DOHH2 (cell line): Measurements from ENCODE around the gene MLXIP.

ENCODE experiments used
- H3F3A ChIP-seq: fragments of 200-600 bp; sonication (generic), shearing (Covaris generic); 2 replicates; pipeline ENCODE4 v1.6.0; 2016; ENCODE audit warnings: antibody characterized with exemption, mild to moderate bottlenecking; ENCODE audit not compliant: control insufficient read depth, insufficient read depth
- H3K27ac ChIP-seq: fragments of 200-600 bp; sonication (generic); 2 replicates; pipeline ENCODE4 v1.5.1; 2014; ENCODE audit warnings: low read depth, mild to moderate bottlenecking, low read length, moderate library complexity
- H3K27me3 ChIP-seq: fragments of 200-600 bp; sonication (generic); 2 replicates; pipeline ENCODE4 v1.6.1; 2014; ENCODE audit warnings: mild to moderate bottlenecking, low read length, mixed read lengths; ENCODE audit not compliant: control insufficient read depth
- H3K36me3 ChIP-seq: fragments of 200-600 bp; sonication (generic); 2 replicates; pipeline ENCODE4 v1.6.1; 2014; ENCODE audit warnings: mild to moderate bottlenecking, low read length, moderate library complexity, mixed read lengths; ENCODE audit not compliant: control insufficient read depth
- H3K4me1 ChIP-seq: fragments of 200-600 bp; sonication (generic); 2 replicates; pipeline ENCODE4 v1.6.1; 2014; ENCODE audit warnings: mild to moderate bottlenecking, low read length, mixed read lengths; ENCODE audit not compliant: control insufficient read depth
- H3K4me2 ChIP-seq: fragments of 200-600 bp; sonication (generic); 2 replicates; pipeline ENCODE4 v1.6.0; 2014; ENCODE audit warnings: mild to moderate bottlenecking, low read length, moderate library complexity
- H3K4me3 ChIP-seq: fragments of 200-600 bp; sonication (generic); 2 replicates; pipeline ENCODE4 v1.5.1; 2014; ENCODE audit warnings: mild to moderate bottlenecking, low read length, mixed read lengths
- H3K79me2 ChIP-seq: fragments of 200-600 bp; sonication (generic); 2 replicates; pipeline ENCODE4 v1.6.1; 2014; ENCODE audit warnings: mild to moderate bottlenecking, low read length, mixed read lengths; ENCODE audit not compliant: control insufficient read depth
- H3K9me2 ChIP-seq: fragments of 200-600 bp; sonication (generic); replicated peaks from 2 replicates; pipeline ENCODE4 v1.6.1; 2014; ENCODE audit warnings: mild to moderate bottlenecking, low read length, mixed read lengths; ENCODE audit not compliant: control insufficient read depth
- H3K9me3 ChIP-seq: fragments of 200-600 bp; sonication (generic); 2 replicates; pipeline ENCODE4 v1.6.1; 2014; ENCODE audit warnings: antibody characterized with exemption, low read length, mixed read lengths; ENCODE audit not compliant: control insufficient read depth, insufficient read depth
- H4K20me1 ChIP-seq: fragments of 200-600 bp; sonication (generic); 2 replicates; pipeline ENCODE4 v1.6.0; 2014; ENCODE audit warnings: low read depth, mild to moderate bottlenecking, antibody characterized with exemption, low read length, moderate library complexity; ENCODE audit not compliant: control insufficient read depth, insufficient read depth
- EZH2phosphoT487 ChIP-seq: fragments of 200-600 bp; sonication (generic); IDR thresholded peaks from 2 replicates; pipeline ENCODE4 v1.6.1; 2017; ENCODE audit warnings: borderline replicate concordance, mild to moderate bottlenecking, antibody characterized with exemption, low read length, moderate library complexity, mixed read lengths
- TF ChIP-seq, protein P1 (sequence below): fragments of 200-600 bp; sonication (generic); IDR thresholded peaks from one replicate; pipeline ENCODE4 v1.5.1; 2014; ENCODE audit warnings: antibody characterized with exemption, mild to moderate bottlenecking, low read depth, low read length; ENCODE audit not compliant: poor library complexity, severe bottlenecking

MLXIP gene, protein sequence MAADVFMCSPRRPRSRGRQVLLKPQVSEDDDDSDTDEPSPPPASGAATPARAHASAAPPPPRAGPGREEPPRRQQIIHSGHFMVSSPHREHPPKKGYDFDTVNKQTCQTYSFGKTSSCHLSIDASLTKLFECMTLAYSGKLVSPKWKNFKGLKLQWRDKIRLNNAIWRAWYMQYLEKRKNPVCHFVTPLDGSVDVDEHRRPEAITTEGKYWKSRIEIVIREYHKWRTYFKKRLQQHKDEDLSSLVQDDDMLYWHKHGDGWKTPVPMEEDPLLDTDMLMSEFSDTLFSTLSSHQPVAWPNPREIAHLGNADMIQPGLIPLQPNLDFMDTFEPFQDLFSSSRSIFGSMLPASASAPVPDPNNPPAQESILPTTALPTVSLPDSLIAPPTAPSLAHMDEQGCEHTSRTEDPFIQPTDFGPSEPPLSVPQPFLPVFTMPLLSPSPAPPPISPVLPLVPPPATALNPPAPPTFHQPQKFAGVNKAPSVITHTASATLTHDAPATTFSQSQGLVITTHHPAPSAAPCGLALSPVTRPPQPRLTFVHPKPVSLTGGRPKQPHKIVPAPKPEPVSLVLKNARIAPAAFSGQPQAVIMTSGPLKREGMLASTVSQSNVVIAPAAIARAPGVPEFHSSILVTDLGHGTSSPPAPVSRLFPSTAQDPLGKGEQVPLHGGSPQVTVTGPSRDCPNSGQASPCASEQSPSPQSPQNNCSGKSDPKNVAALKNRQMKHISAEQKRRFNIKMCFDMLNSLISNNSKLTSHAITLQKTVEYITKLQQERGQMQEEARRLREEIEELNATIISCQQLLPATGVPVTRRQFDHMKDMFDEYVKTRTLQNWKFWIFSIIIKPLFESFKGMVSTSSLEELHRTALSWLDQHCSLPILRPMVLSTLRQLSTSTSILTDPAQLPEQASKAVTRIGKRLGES

DNA sequence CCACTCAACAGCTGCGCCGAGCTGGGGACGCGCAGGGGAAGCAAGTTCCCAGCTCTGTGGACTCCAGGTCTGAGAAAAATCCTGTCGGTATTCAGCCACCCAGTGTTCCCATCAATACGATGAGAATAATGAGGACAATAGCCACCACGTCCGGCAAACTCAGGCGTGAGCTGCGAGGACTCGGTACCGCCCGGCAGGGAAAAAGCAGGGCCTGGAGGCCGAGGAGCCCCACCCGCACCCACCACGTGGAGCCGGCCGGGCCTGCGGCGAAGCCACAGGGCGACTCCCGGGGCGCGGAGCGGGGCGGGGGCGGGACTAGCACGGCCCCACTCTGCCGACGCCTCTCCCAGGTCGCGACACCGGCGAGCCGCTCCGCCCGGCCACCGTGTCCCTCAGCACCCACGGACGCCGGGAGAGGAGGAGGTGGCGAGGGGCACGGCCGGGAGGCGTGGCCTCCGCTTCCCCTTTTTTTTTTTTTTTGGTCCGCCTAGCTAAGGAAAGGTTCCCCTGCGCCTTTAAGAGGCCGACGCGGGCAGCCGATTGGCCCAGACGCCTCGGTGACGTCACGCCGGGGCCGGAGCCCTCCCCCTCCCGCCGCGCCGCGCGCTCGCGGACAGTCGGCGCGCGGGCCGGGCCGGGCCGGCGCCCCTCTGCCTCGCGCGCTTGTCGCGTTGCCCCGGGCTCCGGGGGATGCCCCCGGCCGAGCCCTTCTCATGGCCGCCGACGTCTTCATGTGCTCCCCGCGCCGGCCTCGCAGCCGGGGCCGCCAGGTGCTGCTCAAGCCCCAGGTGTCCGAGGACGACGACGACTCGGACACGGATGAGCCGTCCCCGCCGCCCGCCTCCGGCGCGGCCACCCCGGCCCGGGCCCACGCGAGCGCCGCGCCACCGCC is at the start of gene MLXIP:
Gene MLXIP, plus strand, starts transcription at position 616 of the 892 bp plus-strand sequence. Its CDS starts 98 bp downstream, at position 714.
- Histone ChIP-seq H3K27me3 (no peaks in the 10 kb centered on the region), H3K9me2 (no peaks in the 10 kb centered on the region), H3F3A (peaks cover 10% of the 10 kb centered on the region), H3K4me2 (peak within 1 kb of the TSS; percentile 99), H3K4me3 (peak within 1 kb of the TSS; percentile 93), H4K20me1 (peaks cover 30% of the 10 kb centered on the region), H3K36me3 (peaks cover 19% of the 10 kb centered on the region), H3K27ac (peak within 1 kb of the TSS; percentile 6; the same call in 1 of the 2 replicates), H3K9me3 (no peaks in the 10 kb centered on the region), H3K79me2 (peaks cover 46% of the 10 kb centered on the region), H3K4me1 (peaks cover 55% of the 10 kb centered on the region)
- TF ChIP-seq, protein P1, sequence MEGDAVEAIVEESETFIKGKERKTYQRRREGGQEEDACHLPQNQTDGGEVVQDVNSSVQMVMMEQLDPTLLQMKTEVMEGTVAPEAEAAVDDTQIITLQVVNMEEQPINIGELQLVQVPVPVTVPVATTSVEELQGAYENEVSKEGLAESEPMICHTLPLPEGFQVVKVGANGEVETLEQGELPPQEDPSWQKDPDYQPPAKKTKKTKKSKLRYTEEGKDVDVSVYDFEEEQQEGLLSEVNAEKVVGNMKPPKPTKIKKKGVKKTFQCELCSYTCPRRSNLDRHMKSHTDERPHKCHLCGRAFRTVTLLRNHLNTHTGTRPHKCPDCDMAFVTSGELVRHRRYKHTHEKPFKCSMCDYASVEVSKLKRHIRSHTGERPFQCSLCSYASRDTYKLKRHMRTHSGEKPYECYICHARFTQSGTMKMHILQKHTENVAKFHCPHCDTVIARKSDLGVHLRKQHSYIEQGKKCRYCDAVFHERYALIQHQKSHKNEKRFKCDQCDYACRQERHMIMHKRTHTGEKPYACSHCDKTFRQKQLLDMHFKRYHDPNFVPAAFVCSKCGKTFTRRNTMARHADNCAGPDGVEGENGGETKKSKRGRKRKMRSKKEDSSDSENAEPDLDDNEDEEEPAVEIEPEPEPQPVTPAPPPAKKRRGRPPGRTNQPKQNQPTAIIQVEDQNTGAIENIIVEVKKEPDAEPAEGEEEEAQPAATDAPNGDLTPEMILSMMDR: no peak
- no peak for TF ChIP-seq EZH2phosphoT487

DNA sequence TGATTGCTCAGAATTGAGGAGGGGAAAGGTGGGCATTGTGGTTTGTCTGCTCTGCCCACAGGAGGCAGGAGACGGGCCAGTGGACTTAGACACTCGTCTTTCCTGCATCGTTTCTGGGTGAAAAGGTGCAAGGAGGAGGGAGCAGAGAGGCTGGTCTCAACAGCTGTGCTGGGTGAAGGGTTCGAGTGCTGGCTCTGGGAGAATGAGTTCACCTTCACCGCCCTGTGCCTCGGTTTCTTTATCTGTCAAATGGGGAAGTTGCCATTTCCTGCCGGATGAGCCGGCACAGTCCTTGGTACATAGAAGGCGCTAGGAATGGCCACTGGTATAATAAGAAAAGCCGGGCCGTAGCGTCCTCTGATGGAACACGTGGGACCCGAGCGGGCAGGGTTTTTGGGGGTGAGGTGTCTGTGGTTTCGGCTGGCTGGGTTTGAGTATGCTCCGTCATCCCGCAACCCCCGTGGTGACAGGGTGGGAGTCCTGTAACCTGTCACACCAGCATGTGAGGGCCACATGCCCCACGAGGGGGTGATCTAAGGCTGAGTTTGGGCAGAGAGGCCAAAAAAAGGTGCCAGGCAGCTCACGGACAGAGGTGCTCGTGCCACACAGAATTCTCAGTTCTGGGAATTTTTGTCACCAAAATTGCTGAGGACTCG is 49.5 kb upstream of the MLXIP start:
- no peaks in the 10 kb centered on the region for H3K9me3 ChIP-seq
- H3K79me2 ChIP-seq: peaks cover 100% of the 10 kb centered on the region
- peaks cover 29% of the 10 kb centered on the region for H3F3A ChIP-seq
- H4K20me1 ChIP-seq: peaks cover 15% of the 10 kb centered on the region
- H3K4me3 ChIP-seq: peak overlapping the region; percentile 74
- peaks cover 88% of the 10 kb centered on the region for H3K4me1 ChIP-seq
- no peaks in the 10 kb centered on the region for H3K27me3 ChIP-seq
- H3K9me2 ChIP-seq: no peaks in the 10 kb centered on the region
- H3K27ac ChIP-seq: peak overlapping the region; percentile 99
- H3K36me3 ChIP-seq: peaks cover 82% of the 10 kb centered on the region
- H3K4me2 ChIP-seq: peak overlapping the region; percentile 72
- TF ChIP-seq, protein P1: peak; percentile 37
- TF ChIP-seq EZH2phosphoT487: no peak
